ENCODE results near the gene MPND. TPM values are rescaled to one million over a fixed set of nuclear protein-coding genes. Genes with fewer than 3 reads are reported as not detected.

Gene MPND
- total RNA-seq, 2 experiments from 2014 or later = 10.3 to 11.0 TPM

GRCh38 chr19:4297901-4298809, 45.2 kb upstream of the MPND start:
- no peak overlapping the region for H3K4me3 ChIP-seq (ENCODE audit: low read length)
- no peaks in the 10 kb centered on the region for H3K27me3 Mint-ChIP-seq
- DNase-seq (peak in 1 of 14 experiments; percentile 37), ATAC-seq (ENCODE audit: poor library complexity) (no peak)
- H3K36me3 ChIP-seq (ENCODE audit: insufficient read depth, low read length) = peaks cover 2% of the 10 kb centered on the region
- H3K27me3 ChIP-seq (ENCODE audit: control insufficient read depth in 1 of 2, insufficient read depth in 2 of 2, low read length in 2 of 2) = no peaks in the 10 kb centered on the region
- H3K4me1 ChIP-seq (ENCODE audit: insufficient read depth, low read length) = peaks cover 34% of the 10 kb centered on the region
- ChIA-PET POLR2A (interaction anchor here (2.0 kb wide), 1 partner anchor 45 kb away, joined by 9 read pairs; the partner anchor contains the start of gene MPND), CTCF (interaction anchor here (0.6 kb wide), 1 partner anchor 221 kb away, joined by 3 read pairs; no protein-coding TSS in a partner anchor)
- H3K36me3 Mint-ChIP-seq (ENCODE audit: low read depth) = peaks cover 23% of the 10 kb centered on the region
- H3K27ac Mint-ChIP-seq = peak overlapping the region; percentile 74
- no peak overlapping the region for H3K4me3 Mint-ChIP-seq
- H3K9me3 Mint-ChIP-seq = no peaks in the 10 kb centered on the region
- H3K4me1 Mint-ChIP-seq (ENCODE audit: low read depth) = peaks cover 34% of the 10 kb centered on the region
- no peak for TF ChIP-seq CTCF (IDR thresholded peaks at IDR 0.05)
- intact Hi-C loops (cut with DNase I, micrococcal nuclease) = no loop called here
- H3K27ac ChIP-seq (ENCODE audit: low read depth in 1 of 2, low read length in 2 of 2) = no peak overlapping the region
- H3K9me3 ChIP-seq (ENCODE audit: control insufficient read depth in 1 of 2, insufficient read depth in 1 of 2, low read length in 2 of 2) = no peaks in the 10 kb centered on the region

GRCh38 chr19:4298810-4299550, 44.4 kb upstream of the MPND start:
- Mint-ChIP-seq H3K27me3 (no peaks in the 10 kb centered on the region), H3K4me1 (ENCODE audit: low read depth) (peaks cover 40% of the 10 kb centered on the region), H3K4me3 (no peak overlapping the region), H3K27ac (peak overlapping the region; percentile 74), H3K9me3 (no peaks in the 10 kb centered on the region), H3K36me3 (ENCODE audit: low read depth) (peaks cover 23% of the 10 kb centered on the region)
- ATAC-seq (ENCODE audit: poor library complexity) (no peak), DNase-seq (no peak)
- Histone ChIP-seq H3K9me3 (ENCODE audit: control insufficient read depth in 1 of 2, insufficient read depth in 1 of 2, low read length in 2 of 2) (no peaks in the 10 kb centered on the region), H3K27me3 (ENCODE audit: control insufficient read depth in 1 of 2, insufficient read depth in 2 of 2, low read length in 2 of 2) (peaks cover 0 to under 1% of the 10 kb centered on the region in 2 experiments), H3K36me3 (ENCODE audit: insufficient read depth, low read length) (peaks cover 2% of the 10 kb centered on the region), H3K4me1 (ENCODE audit: insufficient read depth, low read length) (peaks cover 42% of the 10 kb centered on the region), H3K4me3 (ENCODE audit: low read length) (no peak overlapping the region), H3K27ac (ENCODE audit: low read depth in 1 of 2, low read length in 2 of 2) (no peak overlapping the region)
- POLR2A ChIA-PET = interaction anchor here (2.0 kb wide), 1 partner anchor 44 kb away, joined by 9 read pairs; the partner anchor contains the start of gene MPND
- intact Hi-C loops (cut with DNase I, micrococcal nuclease) = no loop called here
- CTCF ChIA-PET = no interaction called here
- no peak for TF ChIP-seq CTCF (IDR thresholded peaks at IDR 0.05)

- no peaks in the 10 kb centered on the region for H3K9me3 ChIP-seq (ENCODE audit: control insufficient read depth in 1 of 2, insufficient read depth in 1 of 2, low read length in 2 of 2)
- Mint-ChIP-seq H3K4me1 (ENCODE audit: low read depth) (peaks cover 44% of the 10 kb centered on the region), H3K36me3 (ENCODE audit: low read depth) (peaks cover 16% of the 10 kb centered on the region), H3K27ac (peak overlapping the region; percentile 84), H3K27me3 (no peaks in the 10 kb centered on the region), H3K9me3 (no peaks in the 10 kb centered on the region), H3K4me3 (peak overlapping the region; percentile 82)
- no peak for TF ChIP-seq CTCF (IDR thresholded peaks at IDR 0.05)
- H3K27me3 ChIP-seq (ENCODE audit: control insufficient read depth in 1 of 2, insufficient read depth in 2 of 2, low read length in 2 of 2) = peaks cover 0 to 3% of the 10 kb centered on the region in 2 experiments
- H3K36me3 ChIP-seq (ENCODE audit: insufficient read depth, low read length) = peaks cover 2% of the 10 kb centered on the region
- intact Hi-C loops (cut with DNase I, micrococcal nuclease) = loop anchor here in 1 of 2 experiments (5.0 kb wide), 1 partner anchor 42 kb away; the partner anchor contains the start of gene MPND
- POLR2A ChIA-PET = interaction anchor here (1.3 kb wide), 1 partner anchor 27 kb away, joined by 4 read pairs; no protein-coding TSS in a partner anchor
- peaks cover 49% of the 10 kb centered on the region for H3K4me1 ChIP-seq (ENCODE audit: insufficient read depth, low read length)
- ATAC-seq (ENCODE audit: poor library complexity) (no peak), DNase-seq (no peak)
- no peak overlapping the region for H3K27ac ChIP-seq (ENCODE audit: low read depth in 1 of 2, low read length in 2 of 2)
- H3K4me3 ChIP-seq (ENCODE audit: low read length) = no peak overlapping the region
- CTCF ChIA-PET = no interaction called here
These were observed 42.8 kb upstream of the MPND start for GRCh38 chr19:4300589-4300988.
